Esophagus muscularis mucosa (tissue), 4 donors: ENCODE data around the gene TOR1AIP1.
"Not testable (repeated sequence)": the region's sequence is repeated elsewhere in the genome, so short reads cannot be mapped to it uniquely, and the experiment has no call there.

Experiments
- EP300 ChIP-seq: sonication (generic); formaldehyde crosslinking; IDR thresholded peaks from one replicate; pipeline ENCODE4 v1.6.1; 2017; ENCODE audit warnings: antibody characterized with exemption
- POLR2A ChIP-seq: fragments of 450-650 bp; IDR thresholded peaks from one replicate; pipeline ENCODE4 v1.6.1; 2017; ENCODE audit warnings: antibody characterized with exemption, moderate library complexity, mild to moderate bottlenecking, low read depth
- POLR2AphosphoS5 ChIP-seq, 2 donors: sonication (generic); formaldehyde crosslinking; IDR thresholded peaks; one replicate each; pipeline ENCODE4 v1.6.1; 2017; ENCODE audit warnings: antibody characterized with exemption in 2 of 2
- TF ChIP-seq, protein P1 (sequence below), 3 experiments: fragments of 200-600 bp in 2 of 3; fragments of 450-650 bp in 1 of 3; sonication (generic) in 2 of 3; IDR thresholded peaks; one replicate each; pipeline ENCODE4 v1.5.1; 2017 to 2019; ENCODE audit warnings: antibody characterized with exemption in 3 of 3, mild to moderate bottlenecking in 2 of 3, moderate library complexity in 1 of 3

DNA sequence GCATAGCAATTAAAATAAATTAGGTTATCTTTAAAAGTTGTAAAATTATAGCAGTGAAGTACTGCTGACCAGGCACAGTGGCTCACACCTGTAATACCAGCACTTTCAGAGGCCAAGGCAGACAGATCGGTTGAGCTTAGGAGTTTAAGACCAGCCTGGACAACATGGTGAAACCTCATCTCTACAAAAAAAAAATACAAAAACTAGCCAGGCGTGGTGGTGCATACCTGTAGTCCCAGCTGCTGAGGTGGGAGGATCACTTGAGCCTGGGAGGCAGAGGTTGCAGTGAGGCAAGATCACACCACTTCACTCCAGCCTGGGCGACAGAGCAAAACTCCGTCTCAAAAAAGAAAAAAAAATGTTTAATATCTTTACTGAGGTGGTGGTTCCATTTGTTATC is 26.3 kb upstream of the TOR1AIP1 start:
- TF ChIP-seq, protein P1, sequence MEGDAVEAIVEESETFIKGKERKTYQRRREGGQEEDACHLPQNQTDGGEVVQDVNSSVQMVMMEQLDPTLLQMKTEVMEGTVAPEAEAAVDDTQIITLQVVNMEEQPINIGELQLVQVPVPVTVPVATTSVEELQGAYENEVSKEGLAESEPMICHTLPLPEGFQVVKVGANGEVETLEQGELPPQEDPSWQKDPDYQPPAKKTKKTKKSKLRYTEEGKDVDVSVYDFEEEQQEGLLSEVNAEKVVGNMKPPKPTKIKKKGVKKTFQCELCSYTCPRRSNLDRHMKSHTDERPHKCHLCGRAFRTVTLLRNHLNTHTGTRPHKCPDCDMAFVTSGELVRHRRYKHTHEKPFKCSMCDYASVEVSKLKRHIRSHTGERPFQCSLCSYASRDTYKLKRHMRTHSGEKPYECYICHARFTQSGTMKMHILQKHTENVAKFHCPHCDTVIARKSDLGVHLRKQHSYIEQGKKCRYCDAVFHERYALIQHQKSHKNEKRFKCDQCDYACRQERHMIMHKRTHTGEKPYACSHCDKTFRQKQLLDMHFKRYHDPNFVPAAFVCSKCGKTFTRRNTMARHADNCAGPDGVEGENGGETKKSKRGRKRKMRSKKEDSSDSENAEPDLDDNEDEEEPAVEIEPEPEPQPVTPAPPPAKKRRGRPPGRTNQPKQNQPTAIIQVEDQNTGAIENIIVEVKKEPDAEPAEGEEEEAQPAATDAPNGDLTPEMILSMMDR (IDR thresholded peaks at IDR 0.05), result not testable (repeated sequence)
- TF ChIP-seq POLR2A; EP300; POLR2AphosphoS5 (IDR thresholded peaks at IDR 0.05): not testable (repeated sequence)
